ENCODE data around the gene TCF4.

Gene TCF4

DNA sequence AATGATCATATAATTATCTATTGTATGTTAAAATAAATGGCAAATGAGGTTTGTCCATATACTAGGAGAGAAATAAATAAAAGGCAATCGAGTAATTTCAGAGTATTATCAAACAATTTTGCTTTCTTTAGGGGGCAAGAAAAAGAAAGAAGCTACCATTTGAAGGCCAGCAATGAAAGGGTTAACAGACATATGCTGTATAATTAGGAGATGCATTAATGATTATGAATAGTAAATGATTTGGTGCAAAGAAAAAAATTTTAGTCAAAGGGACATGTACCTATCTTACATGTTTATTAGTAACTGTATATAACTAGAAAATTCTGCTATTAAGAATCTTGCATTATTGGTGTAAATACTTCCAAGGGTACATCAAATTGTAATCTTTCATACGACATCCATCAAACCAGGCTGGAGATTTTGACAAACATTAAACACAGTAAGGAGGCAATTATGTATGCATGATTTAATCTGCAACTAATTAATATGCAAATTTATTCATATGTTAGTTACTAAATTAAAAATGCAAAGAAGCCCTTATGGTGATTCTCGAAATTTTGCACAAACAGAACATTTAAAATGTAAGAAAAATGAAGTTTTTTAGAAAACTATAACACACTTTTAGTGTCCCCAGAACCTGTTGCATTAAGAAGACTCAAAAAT is 251.4 kb downstream of the TCF4 start:
- DNase-seq (ENCODE audit: extremely low read depth in 1 of 2, low read depth in 1 of 2), result no peak

GRCh38 chr18:55334875-55335274 is 253.1 kb downstream of the TCF4 start:
- no peak for DNase-seq (ENCODE audit: extremely low read depth in 1 of 2, low read depth in 1 of 2)

GRCh38 chr18:55331301-55331700 is 256.7 kb downstream of the TCF4 start:
- no peak for DNase-seq (ENCODE audit: extremely low read depth in 1 of 2, low read depth in 1 of 2)

GRCh38 chr18:55328301-55328700 is 259.7 kb downstream of the TCF4 start:
- no peak for DNase-seq (ENCODE audit: extremely low read depth in 1 of 2, low read depth in 1 of 2)

DNA sequence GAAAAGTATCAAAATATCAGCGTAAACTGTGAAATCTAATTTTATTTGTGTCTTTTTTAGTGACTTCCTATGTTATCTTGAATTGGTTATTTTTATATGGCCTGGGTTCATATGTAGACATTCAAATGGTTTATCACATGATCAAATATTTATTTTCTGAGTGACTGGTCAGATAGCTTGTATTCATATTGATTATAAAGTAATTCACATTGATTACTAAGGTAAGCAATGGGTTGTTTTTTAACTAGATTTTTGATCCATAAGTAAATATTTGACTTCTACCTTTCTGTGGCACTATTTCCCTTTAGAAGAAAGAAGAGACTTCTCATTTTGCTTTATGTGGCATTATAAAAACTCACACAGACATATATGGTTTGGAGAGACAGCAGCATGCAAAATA is 260.5 kb downstream of the TCF4 start:
- no peak for DNase-seq (ENCODE audit: extremely low read depth in 1 of 2, low read depth in 1 of 2)

GRCh38 chr18:55326134-55326533 is 261.9 kb downstream of the TCF4 start:
- DNase-seq (ENCODE audit: extremely low read depth in 1 of 2, low read depth in 1 of 2), result no peak

DNA sequence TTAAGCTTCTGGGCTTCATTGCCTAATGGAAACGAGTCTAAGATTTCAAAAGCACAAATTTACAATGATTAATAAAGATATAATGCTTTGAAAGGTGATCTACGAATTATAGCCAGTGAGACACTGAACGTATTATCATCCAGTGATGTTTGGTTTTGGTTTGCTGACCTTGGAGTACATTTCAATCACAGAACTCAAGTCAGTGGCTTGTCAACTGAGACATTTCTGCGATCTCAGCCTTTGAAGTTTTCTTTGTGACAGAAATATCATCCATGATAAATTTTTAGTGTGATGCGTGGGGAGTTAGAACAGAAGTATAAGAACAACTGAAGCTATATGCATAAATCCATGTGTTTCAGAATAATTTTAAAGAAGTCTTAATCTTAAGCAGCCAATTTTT is 263.8 kb downstream of the TCF4 start:
- no peak for DNase-seq (ENCODE audit: extremely low read depth in 1 of 2, low read depth in 1 of 2)

GRCh38 chr18:55323051-55323994 is 264.7 kb downstream of the TCF4 start:
- DNase-seq (ENCODE audit: extremely low read depth in 1 of 2, low read depth in 1 of 2), result no peak

DNA sequence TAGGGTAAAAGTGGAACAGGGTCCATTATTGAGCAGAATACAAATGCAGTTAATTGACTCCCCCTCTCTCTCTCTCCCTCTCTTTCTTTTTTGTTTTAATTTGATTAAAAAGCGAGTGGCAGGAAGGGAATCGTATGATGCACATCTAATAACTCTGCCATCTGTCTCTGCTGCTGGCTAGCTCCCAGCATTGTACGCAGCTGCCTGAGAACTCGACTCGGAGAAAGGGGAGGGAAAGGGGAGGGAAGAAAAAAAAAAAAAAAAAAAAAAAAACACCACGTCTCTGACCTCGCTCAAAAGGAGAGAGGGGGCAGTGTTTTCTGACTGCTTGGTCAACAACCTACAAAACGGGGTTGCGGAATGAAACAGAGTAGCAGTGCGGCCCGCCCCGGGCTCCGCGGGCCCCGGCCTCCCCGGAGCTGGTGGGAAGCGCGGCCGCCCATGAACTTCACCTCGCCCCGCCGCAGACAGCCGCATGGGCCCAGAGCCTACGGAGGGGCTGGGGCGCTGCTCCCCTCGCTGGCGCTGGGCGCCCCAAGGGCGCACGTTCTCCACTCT is 265.7 kb downstream of the TCF4 start:
- DNase-seq (ENCODE audit: extremely low read depth in 1 of 2, low read depth in 1 of 2), result no peak

DNA sequence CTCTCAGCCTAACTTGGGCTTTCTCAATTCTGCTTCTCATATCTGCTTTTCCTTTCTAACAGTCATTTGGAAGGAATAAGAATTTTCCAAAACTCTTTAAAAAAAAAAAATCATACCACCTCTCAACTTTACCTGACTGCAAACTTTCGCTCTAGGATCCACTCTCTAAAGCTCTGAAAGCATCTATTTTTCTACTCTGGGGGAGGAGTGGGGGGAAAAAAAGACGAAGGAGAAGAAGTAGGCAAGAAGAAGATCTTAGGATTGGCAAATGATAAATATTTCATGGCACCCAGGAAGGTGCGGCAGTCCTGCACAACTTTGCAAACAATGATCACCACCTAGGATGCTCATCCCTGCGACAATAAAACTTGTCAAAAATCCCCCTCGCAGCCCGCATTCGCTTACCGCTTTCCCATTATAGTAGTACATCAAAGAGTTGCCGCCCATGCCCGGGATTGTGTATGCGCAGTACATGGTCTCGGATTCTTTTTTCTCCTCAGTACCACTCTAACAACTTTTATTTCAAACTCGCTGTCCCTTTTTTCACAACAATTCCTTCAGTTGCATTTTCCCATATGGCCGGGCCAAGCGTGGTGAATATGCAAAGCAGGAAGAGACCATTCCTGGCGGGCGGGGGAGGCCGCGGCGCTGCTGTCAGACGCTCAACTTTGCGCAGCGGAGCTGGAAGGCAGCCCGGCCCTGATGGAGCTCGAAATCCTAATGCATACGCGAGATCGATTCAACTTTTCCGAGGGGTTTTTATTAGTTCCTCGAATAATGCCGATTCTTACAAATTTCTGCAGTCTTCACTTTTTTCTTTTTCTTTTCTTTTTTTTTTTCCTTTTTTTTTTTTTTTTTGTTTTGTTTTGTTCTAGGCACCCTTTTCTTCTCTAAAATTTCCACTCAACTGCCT is 266.5 kb downstream of the TCF4 start:
- peak in 1 of 2 donors; percentile 11 for DNase-seq (ENCODE audit: extremely low read depth in 1 of 2, low read depth in 1 of 2)

GRCh38 chr18:55320424-55321264 is 267.3 kb downstream of the TCF4 start:
- DNase-seq (ENCODE audit: extremely low read depth in 1 of 2, low read depth in 1 of 2), result no peak

DNA sequence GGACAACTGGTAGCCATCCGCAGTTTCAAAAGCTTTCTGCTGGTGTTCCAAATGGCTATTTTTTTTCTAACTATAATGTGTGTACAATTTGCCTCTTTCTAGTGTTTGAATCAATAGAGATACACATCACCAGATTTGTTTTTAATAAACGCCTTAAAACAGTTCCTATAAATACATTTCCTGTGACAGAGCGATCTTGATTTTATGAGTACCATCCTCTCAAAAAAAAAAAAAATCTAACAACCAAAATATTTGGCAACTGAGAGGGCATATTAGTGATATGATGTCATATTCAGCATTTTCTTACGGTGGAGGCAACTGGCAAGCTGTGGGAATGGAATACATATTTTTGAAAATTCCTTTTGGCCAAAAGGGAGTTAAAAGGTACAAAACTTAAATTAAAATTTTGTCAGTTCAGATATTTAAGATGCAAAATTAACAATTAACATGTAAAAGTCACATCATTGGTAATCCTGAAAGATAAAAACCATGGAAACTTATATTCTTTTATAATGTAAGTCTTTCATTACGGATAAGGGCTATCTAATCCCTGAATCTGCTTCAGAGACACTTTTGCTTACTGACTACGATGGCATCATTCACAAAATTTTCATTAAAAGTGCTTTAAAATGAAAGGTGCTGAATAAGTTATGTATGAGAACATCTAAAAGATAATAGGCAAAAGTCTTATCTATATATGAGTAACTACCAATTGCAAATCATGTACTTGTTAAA is 268.4 kb downstream of the TCF4 start:
- DNase-seq (ENCODE audit: extremely low read depth in 1 of 2, low read depth in 1 of 2), result no peak

DNA sequence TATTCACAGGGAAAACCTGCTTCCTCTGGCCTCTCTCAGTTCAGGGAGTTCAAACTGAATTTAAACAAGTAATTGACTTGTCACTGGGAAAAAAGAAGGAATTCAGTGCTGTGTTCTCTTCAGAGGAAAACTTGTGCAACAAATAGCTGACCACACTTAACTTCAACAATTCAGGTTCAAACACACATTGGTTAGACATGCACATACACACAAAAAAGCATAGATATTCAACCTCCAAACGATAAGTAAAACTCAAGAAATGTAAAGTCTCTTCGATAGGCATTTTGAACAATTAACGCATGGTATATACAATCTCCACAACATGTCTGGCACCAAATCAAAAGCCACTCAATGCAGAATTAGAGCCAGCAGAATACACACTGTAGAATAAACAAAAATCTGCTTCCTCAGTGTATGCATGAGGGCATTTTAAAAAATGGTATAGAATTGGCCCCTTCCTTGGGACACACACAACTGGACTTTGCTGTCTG is 269.0 kb downstream of the TCF4 start:
- no peak for DNase-seq (ENCODE audit: extremely low read depth in 1 of 2, low read depth in 1 of 2)

GRCh38 chr18:55317864-55318263 is 270.1 kb downstream of the TCF4 start:
- DNase-seq (ENCODE audit: extremely low read depth in 1 of 2, low read depth in 1 of 2), result no peak

- DNase-seq (ENCODE audit: extremely low read depth in 1 of 2, low read depth in 1 of 2), result no peak
Measured at GRCh38 chr18:55317324-55317723, 270.7 kb downstream of the TCF4 start.

DNA sequence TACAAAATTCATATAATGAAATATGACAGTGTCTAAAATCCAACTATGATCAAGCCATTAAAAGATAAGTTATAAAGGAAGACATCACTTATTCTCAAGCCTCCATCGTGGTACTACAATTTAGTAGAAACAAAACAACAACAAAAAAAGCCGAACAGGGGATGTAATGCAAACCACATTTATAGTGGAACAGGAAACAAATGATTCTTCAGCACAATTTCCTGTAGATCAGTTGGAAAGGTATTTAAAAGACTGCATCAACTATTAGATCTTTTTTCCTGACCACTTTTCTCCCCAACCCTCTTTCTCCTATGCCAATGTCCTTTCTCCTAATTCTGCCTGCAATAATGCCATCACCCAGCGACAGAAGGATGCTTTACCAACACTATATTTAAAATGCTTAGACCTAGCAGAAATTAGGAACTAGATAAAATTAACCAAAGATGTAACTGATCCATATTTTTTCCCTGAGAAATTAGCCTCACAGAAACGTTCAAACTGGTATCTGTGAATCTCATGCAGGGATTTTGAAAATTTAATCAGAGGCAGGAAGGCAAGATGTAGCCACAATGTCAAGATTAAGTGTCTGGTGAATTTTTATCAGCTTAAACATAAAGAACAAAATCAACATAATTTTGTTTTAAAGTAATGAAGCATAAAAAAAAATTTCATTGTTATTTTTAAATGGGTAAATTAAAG is 271.4 kb downstream of the TCF4 start:
- DNase-seq (ENCODE audit: extremely low read depth in 1 of 2, low read depth in 1 of 2), result no peak

- DNase-seq (ENCODE audit: extremely low read depth in 1 of 2, low read depth in 1 of 2), result no peak
Measured at GRCh38 chr18:55314615-55315237, 273.3 kb downstream of the TCF4 start.

DNA sequence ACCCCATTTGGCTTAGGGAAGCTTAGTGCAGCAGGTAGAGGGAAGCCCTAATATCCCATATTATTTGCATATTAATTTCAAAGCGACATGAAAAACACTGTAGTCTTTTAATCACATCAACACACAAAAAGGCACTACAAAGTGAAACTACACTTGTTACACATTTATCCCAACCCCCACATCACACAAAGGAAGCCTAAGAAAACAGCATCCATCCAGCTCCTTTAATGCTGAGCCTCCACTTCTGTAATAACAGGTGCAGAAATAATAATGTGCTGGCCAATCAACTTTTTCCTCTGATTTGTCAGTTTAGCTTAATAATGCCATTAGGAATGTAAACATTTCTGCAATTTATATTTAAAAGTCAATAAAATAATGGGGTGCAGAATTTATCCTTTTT is 274.0 kb downstream of the TCF4 start:
- no peak for DNase-seq (ENCODE audit: extremely low read depth in 1 of 2, low read depth in 1 of 2)
